Right lobe of liver (tissue), 6 donors: ENCODE data around the gene MBD3. TPM values are rescaled to one million over a fixed set of nuclear protein-coding genes. Genes with fewer than 3 reads are reported as not detected.

Experiments used
- ATAC-seq, 4 donors: fragments of 200-7000 bp; cut with Tn5 transposase; one replicate each; pipeline ENCODE4 v1.9.1; 2020; ENCODE audit warnings: mild to moderate bottlenecking in 4 of 4, moderate library complexity in 4 of 4
- DNase-seq, 3 donors: peaks; one replicate each; pipeline ENCODE4 v3.0.0-alpha.2; 2020
- H3K27ac ChIP-seq, 3 donors: fragments of 200-600 bp; one replicate each; pipeline ENCODE4 v1.8.0; 2022
- H3K27me3 ChIP-seq, 2 donors: fragments of 200-600 bp; one replicate each; pipeline ENCODE4 v1.8.0; 2022
- H3K36me3 ChIP-seq, 4 donors: fragments of 200-600 bp; sonication (generic) in 1 of 4; one replicate each; pipeline versions ENCODE4 v1.5.1 to v1.8.0; 2017 to 2022; ENCODE audit warnings: control low read depth in 1 of 4
- H3K4me1 ChIP-seq, 4 donors: fragments of 200-600 bp; sonication (generic) in 1 of 4; one replicate each; pipeline versions ENCODE4 v1.5.1 to v1.8.0; 2017 to 2022; ENCODE audit warnings: control low read depth in 1 of 4
- H3K4me3 ChIP-seq, 3 donors: fragments of 200-600 bp; one replicate each; pipeline ENCODE4 v1.8.0; 2022
- H3K9me3 ChIP-seq, 4 donors: fragments of 200-600 bp; sonication (generic) in 1 of 4; one replicate each; pipeline versions ENCODE4 v1.5.1 to v1.8.0; 2017 to 2022; ENCODE audit warnings: control low read depth in 1 of 4
- POLR2A ChIP-seq: fragments of 450-650 bp; IDR thresholded peaks from one replicate; pipeline ENCODE4 v1.6.1; 2017; ENCODE audit warnings: antibody characterized with exemption, mild to moderate bottlenecking
- WGBS: methylation state at CpG from one replicate; pipeline ENCODE4 v1.1.6; 2018; ENCODE audit warnings: low coverage, low lambda C conversion rate; ENCODE audit not compliant: insufficient coverage; ENCODE audit errors: missing lambda C conversion rate; 5-methylcytosine and 5-hydroxymethylcytosine counted together
- intact Hi-C, 2 donors: fragments of 100-400 bp; cut with DNase I; formaldehyde crosslinking; loops; one replicate each; pipeline versions ENCODE4 v1.11.2 to v1.14.1; 2022
- total RNA-seq, 6 experiments: library from RNA; depleted of rRNA in 2 of 6; stranded (reverse); fragments of >200 nt in 2 of 6; fragmentation: NEBNext Ultra II Directional in 3 of 6; extraction: Animal tissue kit (Norgen Biotek cat#: 25700) in 3 of 6; gene quantifications; one replicate each; pipeline versions ENCODE4 v1.1.0 to v1.2.4, GENCODE V29; 2016 to 2023
- TF ChIP-seq, protein P1 (sequence below), 4 donors: fragments of 200-600 bp in 3 of 4; fragments of 450-650 bp in 1 of 4; IDR thresholded peaks; one replicate each; pipeline versions ENCODE4 v1.5.1 to v1.8.0; 2016 to 2022; ENCODE audit warnings: antibody characterized with exemption in 4 of 4, mild to moderate bottlenecking in 2 of 4
- donor health status: DM: no; HTN: yes; CAD: no.
- donor health status: DM: no; HTN: no; CAD: no.
- donor health status: DM: no; HTN: no; CAD: no.
- donor health status: DM: no; HTN: yes; CAD: no.
- donor health status: DM: no; HTN: yes; CAD: no.

MBD3 gene
- total RNA-seq, 6 experiments from 2014 or later = 27.3 to 72.1 (median 30.1) TPM

DNA sequence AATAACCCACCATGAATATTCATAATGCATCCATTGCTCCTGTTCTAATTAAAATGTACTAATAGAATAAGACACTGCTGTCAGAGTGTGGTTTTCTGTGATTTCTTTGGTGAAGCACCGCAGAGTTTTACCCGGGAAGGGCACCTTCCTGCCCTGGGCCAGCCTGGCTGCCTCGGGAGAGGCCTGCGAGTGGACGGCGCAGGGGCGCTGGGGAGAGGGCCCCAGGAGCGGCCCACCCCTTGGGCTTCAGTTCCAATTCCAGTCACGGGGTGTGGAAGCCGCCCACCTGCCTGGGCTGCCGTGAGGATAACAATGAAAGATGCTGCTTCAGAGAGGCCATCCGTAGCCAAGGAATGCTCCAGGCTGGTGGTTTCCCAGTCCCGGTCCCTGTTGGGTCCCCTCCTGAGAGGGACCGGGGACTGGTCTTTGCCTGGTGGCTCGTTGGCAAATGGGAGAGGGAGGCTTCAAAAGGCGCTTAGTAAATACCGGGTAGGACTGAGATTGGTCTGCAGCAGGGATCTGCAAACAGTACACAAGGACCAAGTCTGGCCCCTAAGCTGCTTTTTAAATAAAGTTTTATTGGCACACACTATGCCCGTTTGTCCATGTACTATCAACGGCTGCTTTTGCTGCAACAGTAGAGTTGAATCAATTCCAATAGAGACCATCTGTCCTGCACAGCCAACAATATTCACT, 41.7 kb upstream of the MBD3 start:
- Histone ChIP-seq H3K27me3 (no peaks in the 10 kb centered on the region), H3K36me3 (peaks cover 0 to 2% (median 0%) of the 10 kb centered on the region in 4 donors), H3K27ac (no peak overlapping the region), H3K4me1 (no peaks in the 10 kb centered on the region), H3K4me3 (no peak overlapping the region), H3K9me3 (no peaks in the 10 kb centered on the region)
- WGBS = 92% methylated on average over 7 of the region's 19 CpGs
- TF ChIP-seq, protein P1, sequence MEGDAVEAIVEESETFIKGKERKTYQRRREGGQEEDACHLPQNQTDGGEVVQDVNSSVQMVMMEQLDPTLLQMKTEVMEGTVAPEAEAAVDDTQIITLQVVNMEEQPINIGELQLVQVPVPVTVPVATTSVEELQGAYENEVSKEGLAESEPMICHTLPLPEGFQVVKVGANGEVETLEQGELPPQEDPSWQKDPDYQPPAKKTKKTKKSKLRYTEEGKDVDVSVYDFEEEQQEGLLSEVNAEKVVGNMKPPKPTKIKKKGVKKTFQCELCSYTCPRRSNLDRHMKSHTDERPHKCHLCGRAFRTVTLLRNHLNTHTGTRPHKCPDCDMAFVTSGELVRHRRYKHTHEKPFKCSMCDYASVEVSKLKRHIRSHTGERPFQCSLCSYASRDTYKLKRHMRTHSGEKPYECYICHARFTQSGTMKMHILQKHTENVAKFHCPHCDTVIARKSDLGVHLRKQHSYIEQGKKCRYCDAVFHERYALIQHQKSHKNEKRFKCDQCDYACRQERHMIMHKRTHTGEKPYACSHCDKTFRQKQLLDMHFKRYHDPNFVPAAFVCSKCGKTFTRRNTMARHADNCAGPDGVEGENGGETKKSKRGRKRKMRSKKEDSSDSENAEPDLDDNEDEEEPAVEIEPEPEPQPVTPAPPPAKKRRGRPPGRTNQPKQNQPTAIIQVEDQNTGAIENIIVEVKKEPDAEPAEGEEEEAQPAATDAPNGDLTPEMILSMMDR (IDR thresholded peaks at IDR 0.05) = no peak
- no peak for TF ChIP-seq POLR2A
- intact Hi-C loops = no loop called here
- no peak for DNase-seq
- no peak for ATAC-seq

DNA sequence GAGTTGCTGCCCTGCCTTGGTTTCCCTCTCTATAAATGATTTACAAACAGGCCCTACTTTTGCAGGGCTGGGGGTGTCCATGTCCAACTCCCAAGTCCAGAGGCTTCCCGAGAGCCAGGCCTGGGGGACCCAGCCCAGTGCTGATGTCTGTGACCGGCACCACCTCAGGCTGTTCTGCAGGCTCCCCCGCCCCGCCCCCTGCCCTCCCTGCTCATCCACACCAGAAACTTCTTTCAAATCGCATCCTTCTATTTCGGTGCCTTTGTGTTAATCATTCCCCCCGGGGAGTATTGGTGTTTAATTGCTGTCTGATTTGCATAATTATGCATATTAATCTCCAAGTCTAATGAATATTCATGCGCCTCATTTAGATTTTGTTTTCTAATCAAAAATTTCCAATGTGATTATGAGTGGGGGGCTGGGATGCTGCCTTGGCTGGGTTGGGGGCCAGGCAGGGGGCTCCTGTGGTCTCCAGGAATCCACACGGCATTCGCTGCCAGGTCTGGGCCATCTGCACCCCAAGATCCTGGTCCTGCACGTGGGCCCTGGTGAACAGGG, 40.7 kb upstream of the MBD3 start:
- ATAC-seq (no peak), DNase-seq (no peak)
- intact Hi-C loops = no loop called here
- WGBS = 92% methylated on average over 8 of the region's 11 CpGs
- no peak for TF ChIP-seq POLR2A
- TF ChIP-seq, protein P1 (IDR thresholded peaks at IDR 0.05) = no peak
- Histone ChIP-seq H3K9me3 (no peaks in the 10 kb centered on the region), H3K27me3 (no peaks in the 10 kb centered on the region), H3K4me3 (no peak overlapping the region), H3K27ac (no peak overlapping the region), H3K4me1 (no peaks in the 10 kb centered on the region), H3K36me3 (peaks cover 0 to 2% (median 0%) of the 10 kb centered on the region in 4 donors)

DNA sequence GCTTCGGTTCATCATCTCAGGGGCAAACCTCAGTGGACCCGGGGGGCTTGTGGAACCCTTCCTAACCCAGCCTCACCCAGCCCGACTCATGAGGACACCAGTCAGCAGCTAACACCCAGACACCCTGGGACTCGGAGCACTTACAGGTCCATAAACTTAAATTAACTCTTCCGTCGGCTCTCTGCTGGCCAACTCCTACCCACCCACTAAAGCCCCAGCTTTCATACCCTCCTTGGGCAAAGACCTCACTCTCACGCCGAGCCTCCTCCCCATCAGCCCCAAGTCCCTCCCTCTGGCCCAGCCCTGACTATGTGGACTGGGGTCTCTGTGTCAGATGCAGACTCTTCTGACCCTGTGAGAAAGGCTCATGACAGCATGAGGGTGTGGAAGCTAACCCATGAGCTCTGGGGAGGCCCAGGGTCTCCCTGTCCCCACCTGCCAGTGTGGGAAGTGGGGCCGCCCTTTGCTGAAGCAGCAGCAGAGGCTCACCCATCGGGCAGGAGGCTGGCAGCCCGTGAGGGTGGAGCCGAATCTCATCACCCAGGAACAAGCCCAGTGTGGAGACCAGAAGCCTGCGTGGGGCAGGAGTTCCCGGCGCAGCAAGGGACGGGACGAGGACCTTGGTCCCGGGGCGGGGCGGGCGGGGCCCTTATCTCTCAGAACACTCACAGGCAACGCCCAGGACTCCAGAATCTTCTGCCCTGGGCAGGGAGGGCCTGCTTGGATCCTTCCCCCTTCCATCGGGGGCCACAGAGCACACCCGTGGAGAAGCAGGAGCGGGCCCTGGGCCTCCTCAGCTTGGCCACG, 40.0 kb upstream of the MBD3 start:
- peak in 1 of 4 donors; percentile 35 for ATAC-seq
- H3K4me1 ChIP-seq = no peaks in the 10 kb centered on the region
- no peak overlapping the region for H3K4me3 ChIP-seq
- H3K36me3 ChIP-seq = peaks cover 0 to 2% (median 0%) of the 10 kb centered on the region in 4 donors
- H3K27ac ChIP-seq = no peak overlapping the region
- intact Hi-C loops = no loop called here
- DNase-seq = no peak
- H3K27me3 ChIP-seq = no peaks in the 10 kb centered on the region
- no peaks in the 10 kb centered on the region for H3K9me3 ChIP-seq
- WGBS = 95% methylated on average over 3 of the region's 26 CpGs
- TF ChIP-seq POLR2A = no peak
- TF ChIP-seq, protein P1 (IDR thresholded peaks at IDR 0.05) = no peak

DNA sequence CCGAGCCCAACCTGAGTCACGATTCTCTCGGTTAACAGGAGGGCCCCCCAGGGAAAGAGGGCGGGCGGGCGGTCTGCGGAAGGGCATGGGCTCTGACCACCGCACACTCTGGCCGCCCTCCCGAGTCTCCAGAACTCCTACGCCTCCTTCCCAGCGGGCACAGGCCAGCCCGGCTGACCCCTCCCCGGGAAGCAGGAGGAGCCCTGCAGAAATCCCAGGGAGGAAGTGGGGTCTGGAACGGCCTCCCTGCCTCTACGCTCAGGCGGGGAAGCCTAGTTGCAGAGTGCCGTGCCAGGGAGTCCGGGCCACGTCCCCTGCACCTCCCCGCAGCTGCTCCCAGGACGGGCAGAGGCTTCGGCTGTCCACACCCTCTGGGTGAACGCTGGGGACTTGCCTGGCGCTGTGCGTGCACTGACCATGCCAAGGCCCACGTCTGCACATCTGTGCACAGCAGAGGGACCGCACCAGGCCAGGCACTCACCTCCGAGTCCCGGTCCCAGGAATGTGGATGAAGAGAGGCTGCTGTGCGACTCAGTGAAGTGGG, 39.0 kb upstream of the MBD3 start:
- TF ChIP-seq, protein P1 (IDR thresholded peaks at IDR 0.05) = no peak
- TF ChIP-seq POLR2A = no peak
- ATAC-seq = peak in 1 of 4 donors; percentile 17
- no peak for DNase-seq
- Histone ChIP-seq H3K4me3 (no peak overlapping the region), H3K27me3 (no peaks in the 10 kb centered on the region), H3K36me3 (peaks cover 0 to 2% (median 0%) of the 10 kb centered on the region in 4 donors), H3K9me3 (no peaks in the 10 kb centered on the region), H3K27ac (no peak overlapping the region), H3K4me1 (no peaks in the 10 kb centered on the region)
- intact Hi-C loops = no loop called here
- no CpG with 5 or more reads among the region's 31 CpGs for WGBS
